Placental epithelial cell (primary cell): Measurements from ENCODE around the gene OR2J3. TPM values are rescaled to one million over a fixed set of nuclear protein-coding genes. Genes with fewer than 3 reads are reported as not detected.

Experiments used
- total RNA-seq: library from RNA; depleted of rRNA; stranded (reverse); fragments of >200 nt; gene quantifications from 2 replicates; pipeline ENCODE4 v1.2.3, GENCODE V29; 2012

Gene OR2J3
- total RNA-seq: not detected in 2 replicates

GRCh38 chr6:29107758-29108157 is at the start of gene OR2J3:
Gene OR2J3, plus strand, starts transcription at chr6:29108058. Its CDS starts 3,833 bp downstream, at chr6:29111891.

GRCh38 chr6:29087213-29087612 is 20.6 kb upstream of the OR2J3 start, which contains the start of gene OR2B3:
Gene OR2B3, minus strand, starts transcription at chr6:29087313. Its CDS starts 65 bp downstream, at chr6:29087248.

GRCh38 chr6:29099190-29099589 is 8.7 kb upstream of the OR2J3 start, which contains the start of gene OR2J1:
Gene OR2J1, plus strand, starts transcription at chr6:29099490. Its CDS starts 1,453 bp downstream, at chr6:29100943.

Other genes starting within 250 kb of the OR2J3 start
- 52.8 and 61.6 TPM in 2 replicates for gene TRIM27, start 184.1 kb upstream of the OR2J3 start, total RNA-seq
- gene ZNF311, start 102.7 kb upstream of the OR2J3 start, total RNA-seq: 1.6 and 2.4 TPM in 2 replicates
- not detected in 2 replicates for gene OR2W1, start 62.9 kb upstream of the OR2J3 start, total RNA-seq
- gene OR2B3, start 20.7 kb upstream of the OR2J3 start, total RNA-seq: not detected in 2 replicates
- gene OR2J1, start 8.6 kb upstream of the OR2J3 start, total RNA-seq: not detected in 2 replicates
- not detected in 2 replicates for gene OR2J2, start 62.8 kb downstream of the OR2J3 start, total RNA-seq
- not detected in 2 replicates for gene OR14J1, start 193.6 kb downstream of the OR2J3 start, total RNA-seq